GM19099 (cell line): ENCODE measurements around the gene ANKAR.

ENCODE experiments used
- POLR2A ChIP-seq: IDR thresholded peaks from 3 replicates; pipeline ENCODE4 v1.6.1; 2011; ENCODE audit warnings: low read depth; ENCODE audit not compliant: insufficient read length; ENCODE audit errors: extremely low read depth

The ANKAR gene

GRCh38 chr2:189674374-189675112 lies at the start of gene ANKAR:
TSS of gene ANKAR (plus strand) at chr2:189674670. CDS start at chr2:189676491, 1,821 bp downstream.
- TF ChIP-seq POLR2A, result peak; percentile 73

GRCh38 chr2:189625636-189626035 lies 48.8 kb upstream of the ANKAR start:
- TF ChIP-seq POLR2A, result no peak

GRCh38 chr2:189627789-189628188 lies 46.7 kb upstream of the ANKAR start:
- no peak for TF ChIP-seq POLR2A

- TF ChIP-seq POLR2A, result no peak
These were observed 45.5 kb upstream of the ANKAR start for GRCh38 chr2:189628817-189629530.

DNA sequence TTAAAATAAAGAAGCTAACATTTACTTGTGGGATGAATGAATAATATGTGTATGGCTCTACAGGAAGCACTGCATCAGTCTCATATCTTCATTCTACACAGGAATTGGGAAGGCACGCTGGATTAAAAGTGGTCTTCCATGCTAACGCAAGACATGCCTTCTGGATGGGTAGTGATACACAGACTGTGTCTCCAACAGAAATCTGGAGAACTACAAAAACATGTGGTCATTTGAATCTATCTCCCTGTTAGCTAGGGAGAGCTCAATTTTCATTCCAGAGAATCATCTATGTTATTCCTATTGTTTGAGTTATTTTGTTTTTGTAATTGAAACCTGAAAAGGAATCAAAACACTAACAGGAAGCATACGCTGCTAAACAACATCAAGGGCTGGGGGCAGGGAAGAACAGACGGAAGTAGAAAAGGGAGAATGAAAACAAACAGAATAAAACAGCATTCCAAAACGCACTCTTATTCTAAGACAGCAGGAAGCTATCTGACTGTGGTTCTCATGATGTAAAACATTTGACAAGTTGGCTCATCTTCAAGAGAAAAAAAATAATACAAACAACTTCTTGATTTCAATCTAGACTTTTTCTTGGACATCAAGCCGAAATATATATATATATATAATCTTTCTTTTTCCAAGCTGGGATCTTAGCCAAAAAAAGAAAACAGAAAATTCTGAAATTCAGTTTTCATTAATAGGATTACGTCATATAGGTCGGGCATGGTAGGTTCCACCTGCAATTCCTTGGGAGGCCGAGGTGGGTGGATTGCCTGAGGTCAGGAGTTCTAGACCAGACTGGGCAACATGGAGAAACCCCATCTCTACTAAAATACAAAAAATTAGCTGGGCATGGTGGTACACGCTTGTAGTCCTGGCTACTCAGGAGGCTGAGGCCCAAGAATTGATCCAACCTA lies 44.7 kb upstream of the ANKAR start:
- TF ChIP-seq POLR2A, result no peak

DNA sequence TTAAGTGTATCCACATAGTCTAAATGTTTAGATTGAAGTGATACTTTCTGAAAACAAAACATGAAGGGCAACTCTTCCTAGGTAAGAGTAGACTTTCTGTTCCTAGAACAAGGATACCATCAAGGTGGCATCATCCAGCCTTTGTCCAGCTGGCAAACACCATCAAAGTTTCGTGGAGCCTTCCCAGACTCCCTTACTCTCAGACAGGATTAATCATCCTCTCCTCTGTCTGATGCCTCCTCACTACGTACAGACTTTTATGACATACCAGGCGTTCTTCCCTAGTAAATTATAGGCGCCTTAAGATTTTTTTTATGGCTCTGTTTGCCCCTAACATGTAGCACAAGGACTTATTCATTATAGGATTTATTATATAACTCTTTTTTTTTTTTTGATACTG lies 42.6 kb upstream of the ANKAR start:
- TF ChIP-seq POLR2A, result no peak

DNA sequence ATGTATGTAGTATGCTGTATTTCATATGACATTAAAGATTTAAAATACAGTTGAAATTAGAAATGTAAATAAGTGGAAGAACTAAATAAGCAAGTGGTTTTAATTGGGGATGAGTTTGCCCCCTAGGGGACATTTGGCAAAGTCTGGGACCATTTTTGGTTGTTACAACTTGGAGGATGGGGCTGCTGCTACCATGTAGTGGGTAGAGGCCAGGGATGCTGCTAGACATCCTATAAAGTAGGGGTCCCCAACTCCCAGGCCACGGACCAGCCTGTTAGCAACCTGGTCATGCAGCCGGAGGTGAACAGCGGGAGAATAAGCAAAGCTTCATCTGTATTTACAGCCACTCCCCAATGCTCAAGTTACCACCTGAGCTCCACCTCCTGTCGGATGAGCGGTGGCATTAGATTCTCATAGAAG lies 41.1 kb upstream of the ANKAR start:
- no peak for TF ChIP-seq POLR2A

- TF ChIP-seq POLR2A, result no peak
These were observed 39.1 kb upstream of the ANKAR start for GRCh38 chr2:189635353-189635752.

DNA sequence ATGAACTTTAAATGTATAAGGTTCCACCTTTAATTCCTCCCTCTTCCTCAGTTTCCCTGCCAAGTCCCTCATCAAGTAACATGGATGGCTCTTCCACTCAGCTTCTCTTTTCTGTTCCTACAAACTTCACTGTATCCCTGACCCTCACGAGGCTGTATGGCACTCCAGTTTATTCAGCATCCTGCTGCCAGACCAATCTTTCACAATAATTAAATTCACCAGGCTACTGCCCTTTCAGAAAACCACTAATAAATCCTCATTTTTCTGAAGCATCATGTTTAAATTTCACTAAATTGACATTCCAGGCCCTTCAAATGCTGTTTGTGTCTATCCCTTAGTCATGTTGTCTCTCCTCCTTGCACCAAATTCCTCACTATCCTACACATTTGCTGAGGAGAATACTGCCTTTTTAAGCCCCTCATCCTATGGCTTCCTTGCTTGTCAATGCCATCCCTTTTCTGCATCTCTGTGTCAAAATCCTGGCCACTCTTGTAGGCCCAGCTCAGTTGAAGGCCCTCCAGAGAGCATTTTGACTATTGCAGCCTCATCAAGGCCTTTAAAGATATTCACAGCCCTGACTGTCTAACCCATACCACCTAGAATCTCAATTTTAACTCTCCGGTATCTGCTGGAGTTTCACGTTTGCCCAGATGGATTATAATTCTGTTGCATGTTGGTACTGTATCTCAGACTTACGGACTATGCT lies 36.0 kb upstream of the ANKAR start:
- no peak for TF ChIP-seq POLR2A

GRCh38 chr2:189639007-189639609 lies 35.4 kb upstream of the ANKAR start:
- no peak for TF ChIP-seq POLR2A

GRCh38 chr2:189641002-189641401 lies 33.5 kb upstream of the ANKAR start:
- TF ChIP-seq POLR2A, result no peak

- TF ChIP-seq POLR2A, result no peak
These were observed 32.9 kb upstream of the ANKAR start for GRCh38 chr2:189641590-189641989.

DNA sequence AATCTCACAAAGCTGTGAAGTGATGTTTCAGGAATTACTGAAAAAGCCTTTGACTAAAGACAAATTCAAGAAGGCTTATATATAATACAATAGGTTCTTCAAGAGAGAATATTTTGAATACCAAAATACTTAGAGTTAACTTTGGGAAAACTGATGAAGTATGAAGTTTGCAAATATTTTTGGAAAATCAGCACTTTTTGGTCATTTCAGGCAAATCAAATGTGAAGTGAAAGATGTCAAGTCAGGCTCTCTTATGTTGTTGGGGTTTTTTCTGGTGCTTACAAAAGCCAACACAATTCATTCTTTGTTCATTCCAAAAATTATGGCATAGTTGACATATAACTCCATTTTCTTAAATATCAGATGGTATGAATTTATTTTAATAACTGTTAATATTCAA lies 27.9 kb upstream of the ANKAR start:
- TF ChIP-seq POLR2A, result no peak

DNA sequence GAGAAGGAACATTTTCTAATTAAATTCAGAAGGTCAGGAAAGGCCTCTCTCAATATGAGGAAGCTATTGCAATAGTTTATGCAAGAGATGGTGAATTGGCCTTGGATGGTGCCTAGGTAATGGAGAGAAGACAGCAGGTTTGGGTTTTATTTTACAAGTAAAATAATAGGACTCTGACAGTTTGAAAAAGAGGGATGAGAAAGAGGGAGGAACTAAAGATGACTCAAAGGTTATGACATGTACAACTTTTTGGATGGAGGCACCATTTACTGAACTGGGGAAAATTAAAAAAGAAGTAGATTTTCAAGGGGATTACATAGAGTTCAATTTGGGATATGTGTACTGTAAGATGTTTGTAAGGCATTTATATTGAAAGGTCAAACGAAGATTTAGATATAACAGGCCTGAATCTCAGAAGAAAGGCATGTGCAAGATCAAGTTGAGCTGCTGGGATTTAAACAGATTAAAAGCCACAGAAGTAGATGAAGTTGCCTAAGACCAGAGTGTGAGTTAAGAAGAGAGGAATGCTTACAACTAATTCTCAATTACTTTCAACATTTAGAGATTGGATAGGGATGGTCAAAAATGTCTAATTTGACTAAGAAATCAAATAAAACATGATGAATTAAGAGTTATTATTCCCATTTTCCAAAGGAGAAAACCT lies 25.5 kb upstream of the ANKAR start:
- TF ChIP-seq POLR2A, result no peak

DNA sequence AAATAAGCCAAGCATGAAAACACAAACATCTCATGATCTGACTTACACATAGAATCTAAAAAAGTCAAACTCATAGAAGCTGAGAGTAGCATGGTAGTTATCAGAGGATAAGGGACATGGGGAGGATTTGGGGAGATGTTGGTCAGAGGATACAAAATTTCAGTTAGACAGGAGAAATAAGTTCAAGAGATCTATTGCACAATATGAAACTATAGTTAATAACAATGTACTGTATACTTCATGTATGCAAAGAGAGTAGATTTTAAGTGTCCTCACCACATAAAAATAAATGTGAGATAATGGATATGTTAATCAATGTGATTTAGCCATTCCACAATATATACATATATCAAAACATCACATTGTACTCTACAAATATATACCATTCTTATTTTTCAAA lies 23.2 kb upstream of the ANKAR start:
- no peak for TF ChIP-seq POLR2A

- TF ChIP-seq POLR2A, result no peak
These were observed 19.8 kb upstream of the ANKAR start for GRCh38 chr2:189654641-189655040.
